Measurements from ENCODE around the gene HSPA1A.
"Not testable (repeated sequence)": the region's sequence is repeated elsewhere in the genome, so short reads cannot be mapped to it uniquely, and the experiment has no call there.

The HSPA1A gene

GRCh38 chr6:31817133-31817928, 2.0 kb downstream of the HSPA1A start:
- not testable (repeated sequence) for H3K27me3 Mint-ChIP-seq (ENCODE audit: low read depth); H3K9me3 Mint-ChIP-seq
- Mint-ChIP-seq H3K27ac (peak overlapping the region; percentile 98), H3K36me3 (ENCODE audit: low read depth) (peaks cover 18% of the 10 kb centered on the region), H3K4me3 (peak overlapping the region; percentile 98), H3K4me1 (ENCODE audit: low read depth) (peaks cover 42% of the 10 kb centered on the region)

- peaks cover 41% of the 10 kb centered on the region for H3K4me1 Mint-ChIP-seq (ENCODE audit: low read depth)
- H3K27ac Mint-ChIP-seq = peak overlapping the region; percentile 98
- peaks cover 18% of the 10 kb centered on the region for H3K36me3 Mint-ChIP-seq (ENCODE audit: low read depth)
- H3K9me3 Mint-ChIP-seq; H3K27me3 Mint-ChIP-seq (ENCODE audit: low read depth): not testable (repeated sequence)
- H3K4me3 Mint-ChIP-seq = peak overlapping the region; percentile 98
These were observed 2.7 kb downstream of the HSPA1A start for GRCh38 chr6:31817929-31818511.

GRCh38 chr6:31819871-31820299, 4.5 kb downstream of the HSPA1A start:
- Mint-ChIP-seq H3K4me1 (ENCODE audit: low read depth) (peaks cover 37% of the 10 kb centered on the region), H3K27ac (peak overlapping the region; percentile 75), H3K4me3 (peak overlapping the region; percentile 65), H3K27me3 (ENCODE audit: low read depth) (no peaks in the 10 kb centered on the region), H3K9me3 (no peaks in the 10 kb centered on the region), H3K36me3 (ENCODE audit: low read depth) (peaks cover 18% of the 10 kb centered on the region)

- H3K27ac Mint-ChIP-seq; H3K27me3 Mint-ChIP-seq (ENCODE audit: low read depth); H3K9me3 Mint-ChIP-seq: not testable (repeated sequence)
- H3K36me3 Mint-ChIP-seq (ENCODE audit: low read depth) = peaks cover 18% of the 10 kb centered on the region
- H3K4me3 Mint-ChIP-seq = peak overlapping the region; percentile 97
- H3K4me1 Mint-ChIP-seq (ENCODE audit: low read depth) = peaks cover 41% of the 10 kb centered on the region
These were observed 5.1 kb downstream of the HSPA1A start for GRCh38 chr6:31820399-31820798.

- Mint-ChIP-seq H3K27ac (peak overlapping the region; percentile 98), H3K27me3 (ENCODE audit: low read depth) (no peaks in the 10 kb centered on the region), H3K9me3 (no peaks in the 10 kb centered on the region), H3K4me3 (peak overlapping the region; percentile 97), H3K4me1 (ENCODE audit: low read depth) (peaks cover 48% of the 10 kb centered on the region), H3K36me3 (ENCODE audit: low read depth) (peaks cover 18% of the 10 kb centered on the region)
These were observed 6.1 kb downstream of the HSPA1A start for GRCh38 chr6:31821301-31822035.

- peaks cover 55% of the 10 kb centered on the region for H3K4me1 Mint-ChIP-seq (ENCODE audit: low read depth)
- H3K27me3 Mint-ChIP-seq (ENCODE audit: low read depth) = no peaks in the 10 kb centered on the region
- H3K27ac Mint-ChIP-seq = peak overlapping the region; percentile 98
- peak overlapping the region; percentile 97 for H3K4me3 Mint-ChIP-seq
- H3K9me3 Mint-ChIP-seq = no peaks in the 10 kb centered on the region
- peaks cover 18% of the 10 kb centered on the region for H3K36me3 Mint-ChIP-seq (ENCODE audit: low read depth)
These were observed 6.9 kb downstream of the HSPA1A start for GRCh38 chr6:31822036-31822821.

- not testable (repeated sequence) for H3K27me3 Mint-ChIP-seq (ENCODE audit: low read depth); H3K36me3 Mint-ChIP-seq (ENCODE audit: low read depth); H3K9me3 Mint-ChIP-seq; H3K4me3 Mint-ChIP-seq
- Mint-ChIP-seq H3K27ac (peak overlapping the region; percentile 46), H3K4me1 (ENCODE audit: low read depth) (peaks cover 43% of the 10 kb centered on the region)
These were observed 8.4 kb downstream of the HSPA1A start for GRCh38 chr6:31823592-31824196.

GRCh38 chr6:31825553-31825952, 10.2 kb downstream of the HSPA1A start:
- H3K27me3 Mint-ChIP-seq (ENCODE audit: low read depth) = no peaks in the 10 kb centered on the region
- H3K4me3 Mint-ChIP-seq = peak overlapping the region; percentile 86

GRCh38 chr6:31826793-31827285, 11.5 kb downstream of the HSPA1A start:
- Mint-ChIP-seq H3K27me3 (ENCODE audit: low read depth) (no peaks in the 10 kb centered on the region), H3K27ac (peak overlapping the region; percentile 96), H3K4me1 (ENCODE audit: low read depth) (peaks cover 39% of the 10 kb centered on the region), H3K9me3 (no peaks in the 10 kb centered on the region), H3K36me3 (ENCODE audit: low read depth) (peaks cover 7% of the 10 kb centered on the region), H3K4me3 (peak overlapping the region; percentile 86)

More at GRCh38 chr6:31825553-31825952, 10.2 kb downstream of the HSPA1A start:
- Mint-ChIP-seq H3K9me3 (no peaks in the 10 kb centered on the region), H3K36me3 (ENCODE audit: low read depth) (peaks cover 7% of the 10 kb centered on the region), H3K27ac (peak overlapping the region; percentile 96), H3K4me1 (ENCODE audit: low read depth) (peaks cover 38% of the 10 kb centered on the region)

- Mint-ChIP-seq H3K4me1 (ENCODE audit: low read depth) (peaks cover 34% of the 10 kb centered on the region), H3K4me3 (peak within 1 kb of the TSS; percentile 86), H3K9me3 (no peaks in the 10 kb centered on the region), H3K27ac (peak within 1 kb of the TSS; percentile 96), H3K36me3 (ENCODE audit: low read depth) (peaks cover 4% of the 10 kb centered on the region), H3K27me3 (ENCODE audit: low read depth) (no peaks in the 10 kb centered on the region)
These were observed 12.1 kb downstream of the HSPA1A start, which contains the start of gene HSPA1B for GRCh38 chr6:31827286-31828079. TSS of gene HSPA1B (plus strand) at chr6:31827738. CDS start at chr6:31827951, 213 bp downstream.

GRCh38 chr6:31829633-31830283, 14.4 kb downstream of the HSPA1A start:
- peak overlapping the region; percentile 95 for H3K4me3 Mint-ChIP-seq

GRCh38 chr6:31830886-31831335, 15.6 kb downstream of the HSPA1A start:
- Mint-ChIP-seq H3K27me3 (ENCODE audit: low read depth) (no peaks in the 10 kb centered on the region), H3K36me3 (ENCODE audit: low read depth) (peaks cover 12% of the 10 kb centered on the region), H3K9me3 (no peaks in the 10 kb centered on the region), H3K4me3 (peak overlapping the region; percentile 95), H3K4me1 (ENCODE audit: low read depth) (peaks cover 22% of the 10 kb centered on the region), H3K27ac (peak overlapping the region; percentile 79)

More at GRCh38 chr6:31829633-31830283, 14.4 kb downstream of the HSPA1A start:
- Mint-ChIP-seq H3K27ac (peak overlapping the region; percentile 79), H3K4me1 (ENCODE audit: low read depth) (peaks cover 26% of the 10 kb centered on the region), H3K9me3 (no peaks in the 10 kb centered on the region), H3K27me3 (ENCODE audit: low read depth) (no peaks in the 10 kb centered on the region), H3K36me3 (ENCODE audit: low read depth) (peaks cover 5% of the 10 kb centered on the region)
